HS-27A (cell line): ENCODE measurements around the gene SPINK1.
"Not testable (repeated sequence)": the region's sequence is repeated elsewhere in the genome, so short reads cannot be mapped to it uniquely, and the experiment has no call there.

Experiments used
- DNase-seq: peaks from one replicate; pipeline ENCODE4 v3.0.0-alpha.2; 2012; ENCODE audit warnings: low read depth, missing footprints

SPINK1 gene

GRCh38 chr5:147805030-147805454 is 26.4 kb downstream of the SPINK1 start:
- DNase-seq = no peak

GRCh38 chr5:147804334-147804733 is 27.1 kb downstream of the SPINK1 start:
- no peak for DNase-seq

GRCh38 chr5:147803926-147804325 is 27.5 kb downstream of the SPINK1 start:
- DNase-seq = no peak

- not testable (repeated sequence) for DNase-seq
Measured at GRCh38 chr5:147803161-147803560, 28.3 kb downstream of the SPINK1 start.

GRCh38 chr5:147801461-147801860 is 30.0 kb downstream of the SPINK1 start:
- DNase-seq = no peak

GRCh38 chr5:147800491-147800890 is 31.0 kb downstream of the SPINK1 start:
- no peak for DNase-seq

GRCh38 chr5:147796556-147797308 is 34.7 kb downstream of the SPINK1 start:
- DNase-seq = no peak

GRCh38 chr5:147791181-147791580 is 40.3 kb downstream of the SPINK1 start:
- DNase-seq = no peak

GRCh38 chr5:147789820-147790219 is 41.7 kb downstream of the SPINK1 start:
- no peak for DNase-seq

GRCh38 chr5:147788023-147788422 is 43.4 kb downstream of the SPINK1 start:
- no peak for DNase-seq

GRCh38 chr5:147786142-147786541 is 45.3 kb downstream of the SPINK1 start:
- no peak for DNase-seq

GRCh38 chr5:147784146-147784987 is 47.1 kb downstream of the SPINK1 start:
- DNase-seq = no peak

- no peak for DNase-seq
Measured at GRCh38 chr5:147782110-147783028, 49.1 kb downstream of the SPINK1 start, which contains the start of gene JAKMIP2. TSS of gene JAKMIP2 (minus strand) at chr5:147782728. CDS start at chr5:147671806, 110,922 bp downstream.

- DNase-seq = no peak
Measured at GRCh38 chr5:147780924-147781573, 50.4 kb downstream of the SPINK1 start.

GRCh38 chr5:147779694-147780093 is 51.8 kb downstream of the SPINK1 start:
- no peak for DNase-seq

GRCh38 chr5:147776989-147777388 is 54.5 kb downstream of the SPINK1 start:
- no peak for DNase-seq
